DMS 273 (cell line): Measurements from ENCODE around the gene MYCBP.
A peak's percentile ranks its signal among the peaks of the same experiment; 100 is the strongest.

ENCODE experiments used
- DNase-seq: peaks from one replicate; lab custom pipeline; 2025; ENCODE audit not compliant: unreplicated experiment; lab: John Stamatoyannopoulos, UW

The MYCBP gene

DNA sequence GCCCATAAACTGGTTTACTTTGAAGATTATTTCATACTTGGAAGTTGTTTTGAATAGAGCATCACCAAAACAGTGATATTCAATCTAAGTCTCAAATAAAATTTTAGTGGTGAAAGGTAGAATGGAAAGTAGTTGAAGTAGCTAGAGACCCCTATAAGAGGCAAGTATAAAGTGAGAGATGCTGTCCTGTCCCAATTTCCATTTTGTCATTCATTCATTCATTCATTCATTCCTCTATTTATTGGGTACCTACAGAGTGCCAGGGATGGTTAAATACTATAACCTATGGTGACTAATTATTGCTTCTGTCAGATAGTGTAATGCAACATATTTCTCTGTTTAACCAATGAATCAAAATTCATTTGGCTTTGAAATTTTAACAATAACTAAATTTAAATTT lies 46.3 kb downstream of the MYCBP start:
- DNase-seq = no peak

DNA sequence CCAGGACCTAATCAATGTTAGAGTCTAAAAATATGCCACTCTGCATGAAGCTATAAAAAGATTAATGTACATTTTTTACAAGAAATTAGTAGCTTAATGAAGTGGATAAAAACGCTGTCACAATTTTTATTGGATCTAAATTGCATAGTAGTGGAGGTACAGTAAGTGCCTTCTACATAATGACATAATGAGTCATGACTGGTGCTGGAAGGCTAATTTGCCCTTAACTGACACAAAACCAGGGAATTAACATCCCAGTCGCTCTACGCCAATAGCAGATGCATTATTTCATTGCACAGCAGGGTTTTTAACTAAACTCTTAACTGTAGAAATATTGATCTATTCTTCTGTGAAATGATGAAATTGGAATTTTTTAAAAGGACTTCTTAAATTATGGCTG lies 46.9 kb downstream of the MYCBP start:
- no peak for DNase-seq

DNA sequence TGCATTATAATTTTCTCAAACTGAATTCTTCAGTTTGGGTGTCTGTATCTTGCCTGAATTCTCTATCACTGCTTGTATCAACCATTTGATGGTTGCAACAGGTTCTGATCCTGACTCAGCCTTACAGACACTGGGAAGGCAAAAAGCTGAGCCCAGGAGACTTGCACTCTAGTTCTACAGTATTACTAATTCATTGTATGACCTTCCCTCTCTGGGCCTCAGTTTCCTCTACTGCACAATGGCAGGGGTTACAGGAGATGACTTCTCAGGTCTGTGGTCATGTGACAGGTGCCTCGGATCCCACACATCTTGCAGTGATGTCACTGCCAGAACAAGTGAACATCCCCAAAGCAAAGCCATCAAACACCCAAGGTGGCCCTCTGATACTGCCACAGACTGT lies 52.3 kb downstream of the MYCBP start:
- no peak for DNase-seq

DNA sequence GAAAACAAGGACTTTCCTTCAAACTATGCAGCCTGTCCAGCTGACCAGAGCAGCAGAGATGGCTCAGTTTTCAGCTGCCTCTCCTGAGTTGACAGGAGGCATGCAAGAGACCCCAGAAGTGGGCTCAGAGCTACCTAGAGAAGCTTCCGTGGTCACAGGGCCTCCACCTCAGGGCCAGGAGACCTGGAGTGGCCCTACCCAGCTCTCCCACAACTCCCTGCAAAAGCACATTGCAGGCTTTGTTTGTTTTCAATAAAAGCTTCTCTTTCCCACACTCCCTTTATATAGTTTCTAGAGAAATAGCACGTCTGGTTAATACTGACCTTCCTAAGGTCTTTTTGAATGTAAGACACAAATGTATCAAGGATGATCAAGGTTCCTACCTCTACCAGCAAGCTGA lies 53.6 kb downstream of the MYCBP start:
- DNase-seq = no peak

DNA sequence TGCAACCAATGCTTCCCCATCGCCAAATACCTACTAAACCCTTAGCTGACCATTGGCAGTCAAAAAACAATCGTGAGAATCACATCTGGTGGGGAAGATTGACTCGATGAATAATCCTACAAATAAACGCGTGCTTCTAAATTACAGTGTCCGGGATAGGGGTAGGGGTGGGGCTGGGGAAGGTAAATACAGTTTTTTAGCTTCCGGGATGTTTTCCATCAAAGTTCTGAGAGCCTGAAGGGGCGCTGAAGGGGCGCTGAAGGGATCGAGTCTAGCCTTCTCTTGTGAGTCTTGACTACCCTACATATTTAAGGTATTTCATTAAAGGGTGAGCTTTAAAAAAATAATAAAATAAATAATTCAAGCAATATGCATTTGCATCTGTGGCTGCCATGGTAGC lies 54.1 kb downstream of the MYCBP start:
- DNase-seq = no peak

DNA sequence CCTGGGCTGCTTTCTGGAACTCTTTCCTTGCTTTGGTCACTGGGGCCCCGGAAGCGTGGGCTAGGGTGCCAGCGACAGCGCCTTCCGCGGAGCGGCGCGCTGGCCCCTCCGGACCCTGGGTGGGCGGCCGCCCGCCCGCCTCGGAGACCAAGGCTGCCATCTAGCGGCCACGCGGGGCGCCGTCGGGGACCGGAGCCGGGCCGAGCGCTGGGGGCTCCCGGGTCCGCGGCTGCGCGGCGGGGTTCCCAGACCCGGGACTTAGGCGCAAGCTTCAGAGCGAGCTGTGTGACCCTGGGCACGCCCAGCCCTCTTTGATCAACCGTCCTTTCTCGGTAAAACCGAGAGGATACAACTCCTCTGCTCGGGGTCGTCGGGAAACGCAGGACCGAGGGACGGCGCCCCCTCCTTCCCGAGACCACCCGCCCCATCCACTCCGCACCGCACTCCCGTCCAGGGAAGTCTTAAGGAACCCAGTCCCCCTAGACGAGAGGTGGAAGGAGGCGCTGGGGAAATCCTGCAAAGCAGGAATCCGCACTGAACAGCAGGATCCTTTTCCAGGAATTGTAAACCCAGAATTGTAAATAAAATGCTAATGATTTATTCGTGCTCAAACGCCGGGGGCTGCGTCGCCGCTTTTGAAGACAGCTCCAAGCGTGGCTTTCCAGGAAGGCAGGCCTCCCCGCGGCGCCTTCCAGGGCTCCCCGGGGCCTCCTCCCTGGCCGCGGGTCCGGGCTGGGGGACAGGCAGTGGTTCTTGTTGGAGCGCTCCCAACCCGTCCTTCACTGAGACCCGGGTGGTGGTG lies 54.8 kb downstream of the MYCBP start:
- peak; percentile 100 for DNase-seq

DNA sequence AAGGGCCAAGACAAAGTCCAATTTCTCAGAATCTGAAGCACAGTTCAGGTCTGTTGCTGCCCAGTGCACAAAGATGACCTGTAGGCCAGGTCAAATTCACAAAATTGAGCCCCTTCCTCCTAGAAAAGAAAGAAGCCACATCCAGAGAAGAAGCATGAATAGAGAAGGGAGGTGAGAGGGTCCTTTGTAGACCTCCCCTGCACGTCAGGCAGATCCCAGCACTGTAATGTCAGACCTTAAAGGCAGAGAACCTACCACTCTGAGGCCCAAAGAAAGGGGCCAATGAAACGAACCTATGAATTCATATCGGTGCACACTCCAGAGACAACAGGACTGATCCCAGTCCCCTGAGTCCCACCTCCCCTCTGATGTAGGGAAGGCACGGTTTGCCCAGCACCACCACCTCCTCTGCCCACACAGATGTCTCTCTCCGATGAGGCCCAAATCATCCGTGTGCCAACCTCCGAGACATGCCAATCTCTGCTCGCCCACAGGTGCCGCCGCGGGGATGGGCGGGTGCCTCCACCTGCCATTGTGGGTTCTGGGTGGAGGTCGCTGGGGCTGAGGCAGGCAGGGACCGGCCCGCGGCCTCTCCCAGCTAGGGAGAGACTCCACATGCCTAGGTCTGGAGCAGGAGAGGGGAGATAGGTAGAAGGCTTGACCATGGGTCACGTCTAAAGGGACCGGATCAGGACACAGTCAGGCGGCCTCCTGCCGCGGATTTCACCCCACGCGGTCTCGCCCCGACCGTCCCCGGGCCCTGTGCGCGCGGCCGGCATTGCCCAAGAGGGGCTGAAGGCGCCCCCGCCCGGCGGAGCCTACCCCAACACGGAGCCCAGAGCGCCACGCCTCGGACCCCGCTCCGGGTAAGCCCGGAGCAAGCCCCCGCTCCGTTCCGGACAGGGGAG lies 55.6 kb downstream of the MYCBP start:
- DNase-seq = no peak

DNA sequence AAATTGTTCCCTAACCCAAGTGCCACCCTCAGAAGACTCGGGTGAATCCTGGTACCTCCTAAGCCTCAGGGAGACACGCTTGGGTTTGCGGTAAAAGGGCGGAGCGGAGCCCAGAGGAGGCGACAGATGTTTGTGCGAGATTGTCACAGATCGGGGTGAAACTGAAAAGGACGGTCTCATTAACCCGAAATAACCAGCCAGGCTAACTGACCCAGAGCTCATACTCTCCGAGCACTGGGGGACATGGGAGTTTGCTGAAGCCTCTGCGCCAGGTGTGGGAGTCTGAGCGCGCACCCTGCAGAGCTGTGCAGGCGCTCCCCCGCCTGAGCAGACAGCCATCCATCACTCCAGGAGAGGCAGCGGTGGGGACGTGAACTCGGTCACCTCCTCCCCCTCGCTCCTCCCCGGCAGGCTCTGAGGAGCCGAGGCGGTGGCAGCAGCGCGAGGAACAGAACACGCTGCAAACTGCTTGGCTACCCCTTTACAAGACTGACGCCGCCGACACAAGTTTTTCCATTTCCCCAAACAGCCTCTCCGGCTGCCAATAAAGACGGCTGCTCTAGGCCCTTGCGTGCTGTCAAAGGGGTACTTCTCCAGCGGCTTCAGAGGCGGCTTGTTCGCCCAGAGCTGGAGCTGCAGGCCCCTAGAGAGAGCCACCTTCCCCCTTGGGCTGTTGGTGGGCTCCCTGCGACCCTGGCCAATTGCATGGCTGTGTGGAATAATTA lies 57.1 kb downstream of the MYCBP start:
- peak; percentile 100 for DNase-seq

DNA sequence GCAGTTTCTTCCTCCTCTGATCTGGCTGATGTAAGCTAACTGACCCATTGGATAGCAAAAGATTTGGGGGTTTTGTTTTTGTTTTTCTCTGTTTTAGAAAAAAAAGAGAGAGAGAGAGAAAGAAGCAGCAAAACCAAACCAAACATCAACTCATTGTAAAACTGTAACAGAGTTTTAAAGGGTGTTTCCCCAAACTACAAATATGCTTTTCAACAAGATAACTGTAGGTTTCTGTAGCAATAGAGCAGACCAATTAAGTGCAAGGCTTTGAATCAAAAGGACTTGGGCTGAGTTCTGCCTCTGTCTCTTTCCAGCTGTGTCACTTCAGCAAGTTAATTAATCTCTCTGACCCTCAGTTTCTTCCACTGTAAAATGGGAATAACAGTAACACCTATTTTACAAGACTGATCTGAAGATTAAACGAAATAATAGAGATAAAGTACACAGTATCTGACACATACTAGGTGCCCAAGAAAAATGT lies 58.1 kb downstream of the MYCBP start:
- DNase-seq = no peak

DNA sequence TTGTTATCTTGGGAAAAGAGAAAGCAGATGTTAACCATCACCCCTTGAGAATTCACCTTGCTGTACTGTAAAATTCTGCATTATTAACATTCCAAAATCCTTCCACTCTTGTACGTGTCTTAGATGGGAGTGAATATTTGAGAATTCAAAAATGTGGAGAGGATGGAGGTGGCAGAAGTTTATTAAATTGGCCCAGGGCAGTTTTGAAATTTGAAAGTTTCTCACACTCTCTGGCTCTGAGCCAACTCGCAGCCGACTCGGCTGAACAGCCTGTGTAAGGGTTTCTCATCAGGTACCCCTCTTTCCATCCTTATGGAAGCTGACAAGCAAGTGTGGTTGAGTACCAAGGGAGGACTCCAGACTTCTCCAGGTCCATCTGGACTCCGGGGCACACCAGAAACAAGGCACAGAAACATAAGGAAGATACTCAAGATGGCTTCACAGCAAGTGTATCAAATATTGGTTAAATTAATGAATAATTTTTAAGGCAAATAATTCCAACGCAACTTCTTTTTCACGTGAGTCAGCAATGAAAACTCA lies 58.6 kb downstream of the MYCBP start:
- DNase-seq = peak; percentile 94

DNA sequence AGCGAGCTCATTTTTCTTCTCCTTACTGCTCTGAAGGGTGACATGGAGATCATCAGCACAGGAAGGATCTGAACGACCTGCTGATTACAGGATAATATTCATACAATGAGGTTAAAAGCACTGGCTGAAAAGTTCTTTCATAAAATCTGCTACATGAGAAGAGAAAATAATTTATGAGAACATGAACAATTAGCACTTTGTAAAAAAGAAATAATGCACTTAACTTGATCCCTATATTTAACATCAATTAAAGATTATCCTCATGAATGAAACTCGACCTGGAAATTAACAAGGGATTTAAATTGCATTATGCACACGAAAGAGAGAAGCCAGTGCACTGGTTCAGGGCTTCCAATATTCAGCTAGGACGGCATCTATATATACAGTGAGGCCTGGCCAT lies 60.2 kb downstream of the MYCBP start:
- no peak for DNase-seq
